Esophagus (tissue), 2 donors: ENCODE measurements around the gene AKAP12. TPM values are rescaled to one million over a fixed set of nuclear protein-coding genes. Genes with fewer than 3 reads are reported as not detected.

Experiments
- H3K27ac ChIP-seq, 2 donors: one replicate each; pipeline ENCODE4 v1.5.1; 2013; ENCODE audit warnings: low read depth in 2 of 2, mild to moderate bottlenecking in 2 of 2, inconsistent platforms in 1 of 2, low read length in 1 of 2, moderate library complexity in 1 of 2
- H3K27me3 ChIP-seq, 2 donors: one replicate each; pipeline ENCODE4 v1.6.1; 2013; ENCODE audit warnings: low read length in 2 of 2, control low read depth in 1 of 2, mild to moderate bottlenecking in 1 of 2; ENCODE audit not compliant: insufficient read depth in 2 of 2, control insufficient read depth in 1 of 2
- H3K36me3 ChIP-seq, 2 donors: one replicate each; pipeline ENCODE4 v1.6.1; 2013; ENCODE audit warnings: low read length in 1 of 2; ENCODE audit not compliant: control insufficient read depth in 2 of 2, insufficient read depth in 2 of 2
- H3K4me1 ChIP-seq, 2 donors: one replicate each; pipeline ENCODE4 v1.6.1; 2013; ENCODE audit warnings: low read length in 1 of 2; ENCODE audit not compliant: control insufficient read depth in 2 of 2, insufficient read depth in 2 of 2
- H3K4me3 ChIP-seq, 2 donors: one replicate each; pipeline ENCODE4 v1.5.1; 2013; ENCODE audit warnings: low read length in 2 of 2, mild to moderate bottlenecking in 2 of 2, low read depth in 1 of 2, moderate library complexity in 1 of 2
- H3K9me3 ChIP-seq, 2 donors: one replicate each; pipeline ENCODE4 v1.6.1; 2013; ENCODE audit warnings: mild to moderate bottlenecking in 2 of 2, low read depth in 1 of 2, low read length in 1 of 2, moderate library complexity in 1 of 2; ENCODE audit not compliant: control insufficient read depth in 2 of 2, insufficient read depth in 1 of 2
- WGBS, 2 donors: extraction: QIAGEN DNeasy Blood & Tissue Kit; methylation state at CpG; one replicate each; pipeline ENCODE4 v1.1.7; 2013; 5-methylcytosine and 5-hydroxymethylcytosine counted together
- polyA plus RNA-seq, 2 donors: library from polyadenylated mRNA; stranded (reverse); fragments of 200-250 nt; gene quantifications; one replicate each; pipeline ENCODE4 v1.2.3, GENCODE V29; 2013
- donor health status: healthy with polysubstance abuse.
- donor health status: Bipolar disorder and iron deficiency.

Gene AKAP12
- polyA plus RNA-seq, 2 donors: 1.3 to 3.9 TPM

- 78 to 82% methylated on average over 2 of the region's 2 CpGs for WGBS, 2 donors
- Histone ChIP-seq H3K9me3 (no peaks in the 10 kb centered on the region), H3K36me3 (no peaks in the 10 kb centered on the region), H3K27ac (no peak overlapping the region), H3K4me1 (peaks cover 0 to 5% of the 10 kb centered on the region in 2 donors), H3K27me3 (no peaks in the 10 kb centered on the region), H3K4me3 (no peak overlapping the region)
Observed at GRCh38 chr6:151289399-151290007, 49.7 kb downstream of the AKAP12 start.

GRCh38 chr6:151290877-151291721 lies 51.3 kb downstream of the AKAP12 start:
- H3K27ac ChIP-seq: peak overlapping the region; percentile 49 to 68

DNA sequence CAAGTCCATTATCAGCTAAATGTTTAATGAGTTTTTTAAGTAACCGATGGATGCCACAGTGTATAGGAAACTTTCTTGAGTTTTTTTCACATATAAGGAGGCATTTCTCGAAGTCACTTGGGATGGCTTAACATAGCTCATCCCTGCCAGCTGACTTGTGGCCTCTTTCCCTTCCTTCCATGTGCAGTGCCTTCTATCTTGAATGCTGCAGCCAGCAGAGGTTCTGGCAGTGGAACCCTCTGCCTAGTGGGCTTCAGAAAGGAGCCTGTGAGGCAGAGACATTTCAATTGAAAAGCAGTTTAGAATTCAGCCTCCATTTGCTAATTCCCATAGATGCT lies 51.9 kb downstream of the AKAP12 start:
- Histone ChIP-seq H3K9me3 (no peaks in the 10 kb centered on the region), H3K27me3 (no peaks in the 10 kb centered on the region), H3K27ac (peak overlapping the region; percentile 49 to 68), H3K4me1 (peaks cover 0 to 2% of the 10 kb centered on the region in 2 donors), H3K36me3 (no peaks in the 10 kb centered on the region), H3K4me3 (no peak overlapping the region)
- 48 to 51% methylated on average over 2 of the region's 2 CpGs for whole genome bisulfite sequencing, 2 donors

More at GRCh38 chr6:151290877-151291721, 51.3 kb downstream of the AKAP12 start:
- Histone ChIP-seq H3K4me1 (peaks cover 0 to 4% of the 10 kb centered on the region in 2 donors), H3K9me3 (no peaks in the 10 kb centered on the region), H3K4me3 (no peak overlapping the region), H3K36me3 (no peaks in the 10 kb centered on the region), H3K27me3 (no peaks in the 10 kb centered on the region)
- 47 to 50% methylated on average over 11 of the region's 11 CpGs for WGBS, 2 donors

- no peak overlapping the region for H3K4me3 ChIP-seq
- no peaks in the 10 kb centered on the region for H3K9me3 ChIP-seq
- no peaks in the 10 kb centered on the region for H3K36me3 ChIP-seq
- peak overlapping the region; percentile 36 to 66 for H3K27ac ChIP-seq
- peaks cover 0 to 2% of the 10 kb centered on the region in 2 donors for H3K4me1 ChIP-seq
- 70% methylated on average over 5 of the region's 5 CpGs for WGBS, 2 donors
- H3K27me3 ChIP-seq: no peaks in the 10 kb centered on the region
Observed at GRCh38 chr6:151292974-151293687, 53.4 kb downstream of the AKAP12 start.

DNA sequence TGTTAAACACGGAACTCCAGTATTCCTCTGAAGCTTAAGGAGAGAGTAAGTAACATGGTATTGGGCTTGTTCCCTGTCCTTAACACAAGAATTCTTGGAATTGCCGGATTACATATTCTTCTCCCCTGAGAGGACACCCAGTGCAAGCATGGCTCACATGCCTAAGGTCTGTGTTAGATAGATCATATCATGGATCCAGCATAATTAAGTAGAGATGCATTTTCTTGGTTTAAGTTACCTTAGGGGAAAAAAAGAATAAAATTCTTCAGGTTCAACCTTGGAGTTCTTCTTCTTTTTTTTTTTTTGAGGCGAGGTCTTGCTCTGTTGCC lies 53.9 kb downstream of the AKAP12 start:
- Histone ChIP-seq H3K36me3 (no peaks in the 10 kb centered on the region), H3K27ac (no peak overlapping the region), H3K4me1 (peaks cover 0 to 2% of the 10 kb centered on the region in 2 donors), H3K27me3 (no peaks in the 10 kb centered on the region), H3K9me3 (no peaks in the 10 kb centered on the region), H3K4me3 (no peak overlapping the region)
- 89 to 95% methylated on average over 3 of the region's 3 CpGs for WGBS, 2 donors

DNA sequence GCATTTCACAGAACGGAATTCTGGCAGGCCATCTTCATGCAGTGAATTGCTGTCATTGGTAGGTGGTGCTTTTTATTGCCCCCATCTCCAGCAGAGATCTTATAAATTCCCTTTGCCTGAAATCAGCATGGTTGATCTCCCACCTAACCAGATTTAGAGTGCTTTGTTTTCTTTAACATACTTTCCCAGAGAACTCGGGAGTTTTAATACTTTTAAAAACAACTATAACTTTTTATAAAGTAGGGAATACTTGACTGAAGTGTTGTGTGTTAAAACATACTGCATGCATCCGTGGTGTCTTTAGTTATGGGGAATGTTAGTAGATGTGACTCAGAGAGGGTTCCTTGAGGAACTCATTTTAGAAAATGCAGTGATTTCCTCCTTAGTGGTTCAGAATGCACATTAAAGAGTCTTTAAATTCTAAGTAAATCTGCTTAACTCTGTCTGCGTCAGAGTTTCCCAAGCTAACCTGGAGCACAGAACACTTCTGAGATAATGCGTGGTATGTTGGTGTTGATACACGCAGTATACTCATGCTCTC lies 54.9 kb downstream of the AKAP12 start:
- WGBS, 2 donors: 84 to 85% methylated on average over 6 of the region's 6 CpGs
- H3K27ac ChIP-seq: no peak overlapping the region
- H3K4me1 ChIP-seq: peaks cover 0 to 2% of the 10 kb centered on the region in 2 donors
- no peaks in the 10 kb centered on the region for H3K27me3 ChIP-seq
- no peaks in the 10 kb centered on the region for H3K36me3 ChIP-seq
- H3K4me3 ChIP-seq: no peak overlapping the region
- no peaks in the 10 kb centered on the region for H3K9me3 ChIP-seq

DNA sequence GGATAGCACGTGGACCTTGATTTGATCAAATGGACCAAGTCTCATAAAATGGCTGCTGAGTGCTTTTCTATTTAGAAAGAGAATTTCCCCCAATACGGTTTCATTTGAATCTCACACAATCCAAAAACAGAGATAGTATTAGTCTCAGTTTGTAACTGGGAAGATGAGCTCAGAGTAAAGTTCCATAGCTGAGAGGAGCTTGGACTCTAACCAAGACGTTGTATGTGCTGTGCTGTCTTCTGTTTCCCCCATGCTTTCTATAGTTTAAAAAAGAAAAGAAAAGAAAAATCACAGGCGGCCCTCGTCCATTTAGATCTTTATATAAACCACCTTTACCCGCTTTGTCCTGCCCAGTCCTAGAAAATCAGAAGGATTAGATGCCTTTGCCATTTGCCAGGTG lies 58.1 kb downstream of the AKAP12 start:
- Histone ChIP-seq H3K27ac (no peak overlapping the region), H3K27me3 (no peaks in the 10 kb centered on the region), H3K36me3 (no peaks in the 10 kb centered on the region), H3K9me3 (no peaks in the 10 kb centered on the region), H3K4me1 (no peaks in the 10 kb centered on the region), H3K4me3 (no peak overlapping the region)
- 73 to 86% methylated on average over 6 of the region's 6 CpGs for WGBS, 2 donors

DNA sequence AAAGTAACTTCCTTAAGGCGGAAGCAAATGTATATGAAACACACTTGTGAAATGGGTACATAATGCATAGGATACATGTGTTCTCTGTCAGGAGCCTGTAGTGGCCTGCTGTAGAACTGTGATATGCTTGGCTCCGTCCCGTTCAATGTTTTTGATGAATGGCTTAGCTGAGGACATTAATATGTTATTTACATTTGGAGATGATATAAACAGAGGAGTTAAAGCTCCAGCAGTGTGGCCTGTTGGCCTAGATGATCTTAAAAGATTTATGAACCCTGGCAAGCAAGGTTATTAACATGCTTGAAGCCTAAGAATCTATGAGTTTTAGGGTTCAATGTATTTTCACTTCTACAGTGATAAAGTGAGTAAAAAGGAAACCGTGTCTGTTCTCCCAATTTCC lies 59.2 kb downstream of the AKAP12 start:
- H3K4me1 ChIP-seq: no peaks in the 10 kb centered on the region
- H3K27ac ChIP-seq: no peak overlapping the region
- no peaks in the 10 kb centered on the region for H3K36me3 ChIP-seq
- no peaks in the 10 kb centered on the region for H3K27me3 ChIP-seq
- 71 to 74% methylated on average over 4 of the region's 4 CpGs for WGBS, 2 donors
- no peak overlapping the region for H3K4me3 ChIP-seq
- no peaks in the 10 kb centered on the region for H3K9me3 ChIP-seq

DNA sequence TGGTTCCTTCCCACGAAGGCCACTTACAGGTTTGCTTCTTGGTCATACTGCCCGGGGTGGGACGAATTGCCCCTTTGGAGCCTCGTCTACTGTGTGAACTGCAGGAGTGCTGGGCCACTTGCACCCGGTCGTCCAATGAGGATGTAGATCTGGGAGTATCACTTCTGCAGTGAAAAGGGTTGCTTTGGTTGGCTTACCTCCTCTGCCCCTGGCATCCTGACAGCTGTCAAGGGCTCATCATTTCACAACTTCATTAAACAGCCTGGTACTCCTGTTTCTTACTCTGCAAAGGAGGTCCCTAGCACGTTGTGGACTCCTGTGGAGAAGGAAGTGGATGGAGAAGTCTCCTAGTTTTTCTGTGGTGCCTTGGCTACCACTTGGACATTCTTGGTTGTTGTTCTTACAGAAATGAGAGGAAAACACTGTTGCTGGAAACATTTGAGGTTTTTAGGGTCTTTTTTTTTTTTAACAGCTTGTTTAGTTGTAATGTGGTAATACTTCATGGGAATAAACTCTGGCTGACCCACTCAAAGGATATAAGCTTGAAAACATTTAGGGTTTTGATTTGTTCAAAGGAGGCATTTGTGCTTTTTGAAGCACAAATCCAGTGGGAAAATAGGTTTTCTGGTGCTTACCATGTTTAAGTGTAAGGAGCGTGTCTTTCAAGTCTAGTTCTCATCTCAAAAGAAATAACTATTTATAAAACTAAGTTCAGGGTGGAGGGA lies 60.7 kb downstream of the AKAP12 start:
- Histone ChIP-seq H3K27me3 (no peaks in the 10 kb centered on the region), H3K4me3 (no peak overlapping the region), H3K4me1 (no peaks in the 10 kb centered on the region), H3K9me3 (no peaks in the 10 kb centered on the region), H3K36me3 (no peaks in the 10 kb centered on the region), H3K27ac (no peak overlapping the region)
- WGBS, 2 donors: 75 to 77% methylated on average over 8 of the region's 8 CpGs
